ENCODE measurements around the gene FGR.

Gene FGR

GRCh38 chr1:27588256-27589232 lies 46.4 kb downstream of the FGR start:
- no peaks in the 10 kb centered on the region for H3K27me3 ChIP-seq (ENCODE audit: insufficient read depth, poor library complexity, severe bottlenecking)
- H3K4me3 ChIP-seq (ENCODE audit: severe bottlenecking) = no peak overlapping the region
- H3K4me1 ChIP-seq (ENCODE audit: insufficient read depth, poor library complexity, severe bottlenecking) = peaks cover 21% of the 10 kb centered on the region
- peaks cover 21% of the 10 kb centered on the region for H3K36me3 ChIP-seq (ENCODE audit: low read depth)
- ATAC-seq (ENCODE audit: low read depth) (no peak), DNase-seq (ENCODE audit: low spot score) (no peak)
- H3K27ac ChIP-seq (ENCODE audit: poor library complexity, severe bottlenecking) = peak overlapping the region; percentile 52
- H3K9me3 ChIP-seq (ENCODE audit: severe bottlenecking) = no peaks in the 10 kb centered on the region
- no peak for TF ChIP-seq CTCF (IDR thresholded peaks at IDR 0.05; ENCODE audit: poor library complexity, severe bottlenecking)

- Histone ChIP-seq H3K27ac (ENCODE audit: poor library complexity, severe bottlenecking) (no peak overlapping the region), H3K4me1 (ENCODE audit: insufficient read depth, poor library complexity, severe bottlenecking) (peaks cover 8% of the 10 kb centered on the region), H3K9me3 (ENCODE audit: severe bottlenecking) (no peaks in the 10 kb centered on the region), H3K36me3 (ENCODE audit: low read depth) (peaks cover 21% of the 10 kb centered on the region), H3K27me3 (ENCODE audit: insufficient read depth, poor library complexity, severe bottlenecking) (no peaks in the 10 kb centered on the region), H3K4me3 (ENCODE audit: severe bottlenecking) (no peak overlapping the region)
- TF ChIP-seq CTCF (IDR thresholded peaks at IDR 0.05; ENCODE audit: poor library complexity, severe bottlenecking) = no peak
- DNase-seq (ENCODE audit: low spot score) (no peak), ATAC-seq (ENCODE audit: low read depth) (no peak)
Observed at GRCh38 chr1:27585684-27586083, 49.3 kb downstream of the FGR start.

- Histone ChIP-seq H3K27me3 (ENCODE audit: insufficient read depth, poor library complexity, severe bottlenecking) (no peaks in the 10 kb centered on the region), H3K4me3 (ENCODE audit: severe bottlenecking) (no peak overlapping the region), H3K36me3 (ENCODE audit: low read depth) (peaks cover 15% of the 10 kb centered on the region), H3K9me3 (ENCODE audit: severe bottlenecking) (no peaks in the 10 kb centered on the region), H3K4me1 (ENCODE audit: insufficient read depth, poor library complexity, severe bottlenecking) (no peaks in the 10 kb centered on the region), H3K27ac (ENCODE audit: poor library complexity, severe bottlenecking) (no peak overlapping the region)
- DNase-seq (ENCODE audit: low spot score) (no peak), ATAC-seq (ENCODE audit: low read depth) (no peak)
- TF ChIP-seq CTCF (IDR thresholded peaks at IDR 0.05; ENCODE audit: poor library complexity, severe bottlenecking) = no peak
Observed at GRCh38 chr1:27584453-27584852, 50.5 kb downstream of the FGR start.

GRCh38 chr1:27583479-27583878 lies 51.5 kb downstream of the FGR start:
- H3K27ac ChIP-seq (ENCODE audit: poor library complexity, severe bottlenecking) = no peak overlapping the region
- no peak for DNase-seq (ENCODE audit: low spot score)
- no peaks in the 10 kb centered on the region for H3K27me3 ChIP-seq (ENCODE audit: insufficient read depth, poor library complexity, severe bottlenecking)
- no peaks in the 10 kb centered on the region for H3K4me1 ChIP-seq (ENCODE audit: insufficient read depth, poor library complexity, severe bottlenecking)
- ATAC-seq (ENCODE audit: low read depth) = no peak
- TF ChIP-seq CTCF (IDR thresholded peaks at IDR 0.05; ENCODE audit: poor library complexity, severe bottlenecking) = no peak
- peaks cover 8% of the 10 kb centered on the region for H3K36me3 ChIP-seq (ENCODE audit: low read depth)
- H3K9me3 ChIP-seq (ENCODE audit: severe bottlenecking) = no peaks in the 10 kb centered on the region
- H3K4me3 ChIP-seq (ENCODE audit: severe bottlenecking) = no peak overlapping the region

- no peak overlapping the region for H3K27ac ChIP-seq (ENCODE audit: poor library complexity, severe bottlenecking)
- H3K27me3 ChIP-seq (ENCODE audit: insufficient read depth, poor library complexity, severe bottlenecking) = no peaks in the 10 kb centered on the region
- no peaks in the 10 kb centered on the region; the same call in 1 of the 2 replicates for H3K36me3 ChIP-seq (ENCODE audit: low read depth)
- no peak for ATAC-seq (ENCODE audit: low read depth)
- H3K9me3 ChIP-seq (ENCODE audit: severe bottlenecking) = no peaks in the 10 kb centered on the region
- H3K4me3 ChIP-seq (ENCODE audit: severe bottlenecking) = no peak overlapping the region
- no peak for DNase-seq (ENCODE audit: low spot score)
- no peaks in the 10 kb centered on the region for H3K4me1 ChIP-seq (ENCODE audit: insufficient read depth, poor library complexity, severe bottlenecking)
- no peak for TF ChIP-seq CTCF (IDR thresholded peaks at IDR 0.05; ENCODE audit: poor library complexity, severe bottlenecking)
Observed at GRCh38 chr1:27581823-27582243, 53.2 kb downstream of the FGR start.

Measured in RWPE2 (cell line).